Left lung (tissue), 10 donors: ENCODE results near the gene ZNF30. TPM values are rescaled to one million over a fixed set of nuclear protein-coding genes. Genes with fewer than 3 reads are reported as not detected.
"Not testable (repeated sequence)": the region's sequence is repeated elsewhere in the genome, so short reads cannot be mapped to it uniquely, and the experiment has no call there.

Experiments used
- ATAC-seq: fragments of 200-7000 bp; cut with Tn5 transposase; one replicate; pipeline ENCODE4 v1.9.1; 2020; ENCODE audit warnings: moderate library complexity
- DNase-seq, 4 donors: peaks; one replicate each; pipeline ENCODE4 v3.0.0-alpha.2; 2013 to 2020
- H3K27ac ChIP-seq, 2 donors: fragments of 200-600 bp; sonication (generic) in 1 of 2; one replicate each; pipeline versions ENCODE4 v1.5.0 to v1.8.0; 2020 to 2021
- H3K27me3 ChIP-seq, 2 donors: fragments of 200-600 bp; sonication (generic) in 1 of 2; one replicate each; pipeline versions ENCODE4 v1.5.0 to v1.8.0; 2020 to 2021
- H3K36me3 ChIP-seq, 2 donors: fragments of 200-600 bp; sonication (generic) in 1 of 2; one replicate each; pipeline versions ENCODE4 v1.5.0 to v1.8.0; 2020 to 2021
- H3K4me1 ChIP-seq, 2 donors: fragments of 200-600 bp; one replicate each; pipeline ENCODE4 v1.8.0; 2021
- H3K4me3 ChIP-seq, 2 donors: fragments of 200-600 bp; sonication (generic) in 1 of 2; one replicate each; pipeline versions ENCODE4 v1.5.0 to v1.8.0; 2020 to 2021; ENCODE audit warnings: mild to moderate bottlenecking in 1 of 2
- H3K9me3 ChIP-seq, 2 donors: fragments of 200-600 bp; sonication (generic) in 1 of 2; one replicate each; pipeline versions ENCODE4 v1.5.0 to v1.8.0; 2020 to 2021
- intact Hi-C, 2 donors: fragments of 100-400 bp; cut with DNase I; formaldehyde crosslinking; loops; one replicate each; pipeline versions ENCODE4 v1.11.2 to v1.14.2; 2022
- polyA plus RNA-seq, 6 donors: library from polyadenylated mRNA; unstranded; fragments of 120-200 nt; gene quantifications; one replicate each; pipeline ENCODE4 v1.2.1, GENCODE V29; 2013; ENCODE audit not compliant: insufficient read length in 6 of 6
- total RNA-seq, 2 donors: library from RNA; stranded (reverse); fragmentation: NEBNext Ultra II Directional; extraction: Animal tissue kit (Norgen Biotek cat#: 25700); gene quantifications; one replicate each; pipeline ENCODE4 v1.2.1, GENCODE V29; 2021
- TF ChIP-seq, protein P1 (sequence below), 2 donors: fragments of 200-600 bp; sonication (generic) in 1 of 2; IDR thresholded peaks; one replicate each; pipeline versions ENCODE4 v1.5.0 to v1.8.0; 2021; ENCODE audit warnings: antibody characterized with exemption in 2 of 2
- donor health status: DM: no; HTN: yes; CAD: no.
- donor health status: DM: no; HTN: no; CAD: no.

Gene ZNF30
- total and polyA plus RNA-seq, 8 donors = 3.5 to 10.4 (median 7.5) TPM

DNA sequence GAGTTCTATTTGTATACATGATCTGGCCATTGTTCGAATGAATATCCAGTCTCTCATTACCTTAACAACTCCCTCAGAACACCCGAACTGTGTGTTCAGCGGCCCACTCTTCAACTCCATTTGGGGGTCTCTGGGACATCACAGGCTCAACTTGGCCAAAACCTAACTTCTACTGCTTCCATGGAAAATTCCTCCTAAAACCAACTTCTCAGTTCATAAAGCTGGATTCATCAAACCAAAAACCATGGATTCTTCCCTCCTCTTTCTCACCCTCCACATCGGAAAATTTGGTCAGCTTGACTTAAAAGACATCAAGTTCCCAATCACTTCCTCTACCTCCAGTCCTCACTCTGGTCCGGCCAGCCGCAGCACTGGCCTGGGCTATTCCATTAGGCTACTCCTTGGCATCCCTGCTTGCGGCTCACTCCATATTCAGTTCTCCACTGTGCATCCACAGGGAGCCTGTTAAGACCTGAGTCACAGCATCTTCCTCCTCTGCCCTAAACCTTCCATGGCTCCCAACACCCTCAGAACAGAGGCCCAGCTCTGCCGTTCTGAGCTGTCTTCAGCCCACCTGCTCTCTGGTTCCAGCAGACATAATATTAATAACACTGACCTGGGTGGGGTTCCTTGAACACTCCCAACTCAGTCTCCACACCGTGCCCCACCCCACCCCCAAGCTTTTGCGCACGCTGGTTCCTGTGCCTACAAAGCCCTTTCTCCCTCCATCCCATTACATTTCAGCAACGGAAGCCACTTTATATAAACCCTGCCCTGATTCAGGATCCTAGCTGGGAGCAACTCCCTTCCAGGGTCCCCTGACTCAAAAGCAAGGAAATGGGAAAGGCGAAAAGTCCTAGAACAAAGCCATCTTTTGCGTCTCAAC lies 36.2 kb downstream of the ZNF30 start:
- Histone ChIP-seq H3K27ac (peak overlapping the region; percentile 51 to 84), H3K4me1 (peaks cover 5 to 22% of the 10 kb centered on the region in 2 donors), H3K27me3 (no peaks in the 10 kb centered on the region), H3K9me3 (peaks cover 8 to 41% of the 10 kb centered on the region in 2 donors), H3K4me3 (peak overlapping the region; percentile 86 to 96), H3K36me3 (peaks cover 0 to 34% of the 10 kb centered on the region in 2 donors)
- DNase-seq = no peak
- peak; percentile 35 for ATAC-seq
- TF ChIP-seq, protein P1, sequence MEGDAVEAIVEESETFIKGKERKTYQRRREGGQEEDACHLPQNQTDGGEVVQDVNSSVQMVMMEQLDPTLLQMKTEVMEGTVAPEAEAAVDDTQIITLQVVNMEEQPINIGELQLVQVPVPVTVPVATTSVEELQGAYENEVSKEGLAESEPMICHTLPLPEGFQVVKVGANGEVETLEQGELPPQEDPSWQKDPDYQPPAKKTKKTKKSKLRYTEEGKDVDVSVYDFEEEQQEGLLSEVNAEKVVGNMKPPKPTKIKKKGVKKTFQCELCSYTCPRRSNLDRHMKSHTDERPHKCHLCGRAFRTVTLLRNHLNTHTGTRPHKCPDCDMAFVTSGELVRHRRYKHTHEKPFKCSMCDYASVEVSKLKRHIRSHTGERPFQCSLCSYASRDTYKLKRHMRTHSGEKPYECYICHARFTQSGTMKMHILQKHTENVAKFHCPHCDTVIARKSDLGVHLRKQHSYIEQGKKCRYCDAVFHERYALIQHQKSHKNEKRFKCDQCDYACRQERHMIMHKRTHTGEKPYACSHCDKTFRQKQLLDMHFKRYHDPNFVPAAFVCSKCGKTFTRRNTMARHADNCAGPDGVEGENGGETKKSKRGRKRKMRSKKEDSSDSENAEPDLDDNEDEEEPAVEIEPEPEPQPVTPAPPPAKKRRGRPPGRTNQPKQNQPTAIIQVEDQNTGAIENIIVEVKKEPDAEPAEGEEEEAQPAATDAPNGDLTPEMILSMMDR (IDR thresholded peaks at IDR 0.05) = no peak
- intact Hi-C loops = no loop called here

DNA sequence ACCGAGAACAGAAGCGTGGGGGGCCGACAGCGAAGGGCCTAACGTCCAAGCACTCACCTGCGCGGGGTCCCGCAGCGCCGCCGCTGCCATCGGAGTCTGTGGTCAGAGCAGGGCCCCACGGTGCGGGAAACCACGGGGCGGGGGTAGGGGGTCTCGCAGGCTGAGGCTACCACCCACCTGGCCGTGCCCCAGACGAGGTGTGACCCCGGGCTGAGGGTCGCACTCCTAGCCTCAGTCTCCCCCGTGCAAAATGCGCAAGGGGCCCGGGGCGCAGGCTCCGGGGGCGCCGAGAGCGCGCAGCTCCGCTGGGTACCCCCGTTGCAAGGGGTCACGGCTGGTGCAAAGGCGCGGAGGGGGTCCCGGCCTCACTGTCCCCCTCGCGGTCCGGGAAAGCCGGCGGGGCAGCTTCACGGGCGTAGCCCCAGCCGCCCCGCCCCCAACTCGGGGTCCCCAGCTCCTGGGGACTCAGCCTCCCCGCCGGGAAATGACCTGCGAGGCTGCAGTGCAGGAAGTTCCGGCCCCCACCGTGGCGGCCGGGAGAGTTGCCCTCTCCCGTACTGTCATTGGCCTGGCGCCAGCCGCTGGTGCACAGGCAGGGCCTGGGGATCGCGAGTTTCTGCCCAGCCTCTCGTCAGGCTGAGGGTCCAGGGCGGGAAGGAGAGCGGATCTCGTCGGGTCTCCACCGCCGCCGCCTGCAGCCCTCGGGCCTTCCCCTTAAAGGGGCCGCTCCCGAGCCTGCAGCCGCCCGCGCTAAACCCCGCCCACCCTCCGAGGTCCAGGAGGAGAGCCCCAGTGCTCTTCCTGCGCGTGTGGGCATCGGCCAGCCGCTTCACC lies 37.1 kb downstream of the ZNF30 start, which contains the start of gene ZNF792:
Gene ZNF792 (minus strand): TSS at position 657 of the 834 bp plus-strand sequence. CDS start 567 bp downstream, at position 90.
- Histone ChIP-seq H3K36me3 (peaks cover 0 to 26% of the 10 kb centered on the region in 2 donors), H3K4me1 (peaks cover 5 to 22% of the 10 kb centered on the region in 2 donors), H3K4me3 (peak within 1 kb of the TSS; percentile 86 to 96), H3K27me3 (no peaks in the 10 kb centered on the region), H3K27ac (peak within 1 kb of the TSS; percentile 51 to 84), H3K9me3 (peaks cover 3 to 33% of the 10 kb centered on the region in 2 donors)
- TF ChIP-seq, protein P1 (IDR thresholded peaks at IDR 0.05) = no peak
- intact Hi-C loops = no loop called here
- DNase-seq (peak in 3 of 4 donors; percentile 61 to 94 (median 76)), ATAC-seq (peak; percentile 92)

DNA sequence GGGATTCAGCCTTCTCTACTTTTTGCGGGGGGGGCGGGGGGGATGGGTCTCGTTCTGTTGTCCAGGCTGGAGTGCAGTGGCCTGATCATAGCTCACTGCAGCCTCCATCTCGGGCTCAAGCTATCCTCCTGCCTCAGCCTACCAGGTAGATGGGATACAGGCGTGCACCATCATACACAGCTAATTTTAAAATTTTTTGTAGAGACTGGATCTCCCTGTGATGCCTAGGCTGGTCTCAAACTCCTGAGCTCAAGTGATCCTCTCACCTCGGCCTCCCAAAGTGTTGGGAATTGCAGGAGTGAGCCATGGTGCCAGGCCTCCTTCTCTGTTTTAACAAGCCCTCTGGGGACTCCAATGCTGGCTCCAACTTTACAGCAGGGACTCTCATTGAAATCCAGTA lies 37.9 kb downstream of the ZNF30 start:
- no peak for ATAC-seq

DNA sequence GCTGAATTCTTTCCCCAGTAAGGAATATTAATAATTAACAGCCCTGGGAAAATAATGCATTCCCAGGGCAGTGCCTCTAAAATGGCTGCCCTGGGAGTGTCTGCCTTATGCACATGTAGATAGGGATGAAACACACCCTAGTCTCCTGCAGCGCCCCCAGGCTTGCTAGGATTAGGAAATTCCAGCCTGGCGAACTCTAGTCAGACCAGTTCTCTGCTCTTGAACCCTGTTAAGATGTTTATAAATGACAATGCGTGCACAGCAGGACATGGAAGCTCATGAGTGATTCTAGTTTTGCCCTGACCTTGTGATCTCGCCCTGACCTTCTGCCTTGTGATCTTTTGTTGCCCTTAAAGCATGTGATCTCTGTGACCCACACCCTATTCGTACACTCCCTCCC lies 38.8 kb downstream of the ZNF30 start:
- Histone ChIP-seq H3K9me3 (peaks cover 0 to 16% of the 10 kb centered on the region in 2 donors), H3K4me1 (peaks cover 5 to 22% of the 10 kb centered on the region in 2 donors)
- H3K27me3 ChIP-seq, DNase-seq, ATAC-seq, H3K27ac ChIP-seq, intact Hi-C loops, H3K4me3 ChIP-seq, H3K36me3 ChIP-seq: not testable (repeated sequence)

More for the DNA sequence above, 37.9 kb downstream of the ZNF30 start:
- H3K27ac ChIP-seq = no peak overlapping the region
- H3K36me3 ChIP-seq = peaks cover 0 to 18% of the 10 kb centered on the region in 2 donors
- peak overlapping the region in 1 of 2 donors; percentile 86 for H3K4me3 ChIP-seq
- H3K27me3 ChIP-seq = no peaks in the 10 kb centered on the region
- peaks cover 0 to 25% of the 10 kb centered on the region in 2 donors for H3K9me3 ChIP-seq
- TF ChIP-seq, protein P1 (IDR thresholded peaks at IDR 0.05) = no peak
- H3K4me1 ChIP-seq = peaks cover 5 to 22% of the 10 kb centered on the region in 2 donors
- intact Hi-C loops = no loop called here
- DNase-seq = no peak

DNA sequence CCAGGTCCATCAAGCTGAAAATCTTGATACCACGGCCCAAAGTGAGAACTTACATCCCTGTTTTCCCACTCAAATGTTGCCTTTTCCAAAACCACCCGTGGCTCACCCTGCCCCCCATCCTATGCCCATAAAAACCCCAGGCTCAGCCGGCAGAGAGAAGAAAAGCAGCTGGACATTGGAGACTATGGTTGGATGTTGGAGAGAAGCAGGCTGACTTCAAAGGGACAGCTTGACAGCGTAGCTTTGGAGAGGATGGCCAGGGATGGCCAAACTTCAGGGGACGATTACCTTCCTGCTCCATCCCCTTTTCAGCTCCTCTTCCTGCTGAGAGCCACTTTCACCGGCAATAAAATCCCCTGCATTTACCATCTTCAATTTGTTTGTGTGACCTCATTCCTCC lies 40.8 kb downstream of the ZNF30 start:
- Histone ChIP-seq H3K27me3 (no peaks in the 10 kb centered on the region), H3K36me3 (no peaks in the 10 kb centered on the region), H3K27ac (no peak overlapping the region), H3K9me3 (peaks cover 0 to 5% of the 10 kb centered on the region in 2 donors), H3K4me1 (peaks cover 5 to 12% of the 10 kb centered on the region in 2 donors), H3K4me3 (no peak overlapping the region)
- TF ChIP-seq, protein P1 (IDR thresholded peaks at IDR 0.05) = no peak
- intact Hi-C loops = no loop called here
- DNase-seq = no peak
- no peak for ATAC-seq
